Inflammatory macrophage treated with lipopolysaccharide for 1 hour (primary cell): ENCODE results near the gene ZCCHC8.
A peak's percentile ranks its signal among the peaks of the same experiment; 100 is the strongest.

ENCODE experiments used
- DNase-seq, 2 donors: peaks; one replicate each; pipeline ENCODE4 v3.0.0-alpha.2; 2020 to 2022

Gene ZCCHC8

DNA sequence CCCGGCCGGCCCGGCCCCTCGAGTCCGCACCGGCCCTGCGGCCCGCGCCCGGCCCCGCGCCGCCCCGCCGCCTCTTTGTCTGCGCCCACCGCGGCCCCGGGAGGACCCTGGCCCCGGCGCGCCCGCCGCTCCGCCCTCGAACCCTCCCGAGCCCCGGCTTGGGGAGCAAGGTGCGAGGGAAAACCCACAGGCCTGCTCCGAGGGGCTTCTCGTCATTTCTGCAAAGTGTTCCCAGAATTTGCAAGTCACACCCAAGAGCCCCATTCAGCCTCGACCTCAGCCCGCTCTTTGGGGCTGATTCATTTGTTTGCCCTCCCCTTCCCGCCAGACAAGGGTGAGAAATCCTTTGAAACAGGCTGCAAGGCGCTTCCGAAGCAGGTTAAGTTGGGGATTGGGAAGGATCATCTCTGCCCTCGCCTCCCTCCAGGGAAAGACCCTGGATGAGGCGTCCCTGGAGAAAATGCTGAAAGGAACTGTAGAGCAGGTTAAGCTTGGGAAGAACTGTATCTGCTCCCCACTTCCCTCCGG lies 77.9 kb downstream of the ZCCHC8 start:
- peak in 1 of 2 donors; percentile 21 for DNase-seq

DNA sequence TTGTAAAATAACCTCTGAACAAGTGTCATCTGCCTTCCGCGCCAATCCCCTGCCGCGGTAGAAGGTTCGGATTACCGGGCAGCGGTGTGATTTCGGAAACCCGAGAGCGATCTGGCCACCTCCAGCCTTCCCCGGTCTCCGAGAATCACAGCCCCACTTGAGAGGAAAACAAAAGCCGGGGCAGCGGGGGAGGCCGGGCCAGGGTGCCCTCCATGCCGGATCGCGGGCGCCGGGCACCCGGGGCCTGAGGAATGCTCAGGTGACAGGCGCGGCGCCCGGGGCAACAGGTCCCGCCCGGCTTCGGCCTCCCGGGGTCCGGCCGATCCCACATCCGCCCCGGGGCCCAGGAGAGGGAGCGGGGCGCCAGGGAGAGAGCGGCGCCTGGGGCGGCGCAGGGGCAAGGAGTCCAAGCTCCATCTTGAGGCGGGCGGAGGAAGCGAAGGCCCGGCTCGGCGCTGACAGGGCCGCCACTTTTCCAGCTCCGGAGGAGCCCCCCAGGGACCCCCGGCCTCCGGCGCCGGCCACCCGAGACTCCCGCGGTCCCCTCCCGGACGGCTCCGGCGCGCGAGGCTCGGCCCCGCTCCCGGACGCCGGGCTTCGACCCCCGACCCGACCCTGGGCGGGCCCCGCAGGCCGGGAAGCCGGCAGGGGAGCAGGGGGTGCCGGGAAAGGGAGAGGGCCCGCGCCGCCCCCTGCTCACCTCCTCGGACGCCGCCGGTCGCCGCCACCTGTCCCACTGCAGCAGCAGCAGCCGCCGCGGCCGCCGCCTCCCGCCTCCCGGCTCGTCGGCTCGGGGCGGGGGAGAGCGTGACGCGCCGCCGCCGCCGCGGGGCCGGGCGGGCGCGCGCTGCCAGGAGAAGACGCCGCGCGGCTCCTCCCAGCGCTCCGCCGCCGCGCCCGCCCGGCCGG lies 78.7 kb downstream of the ZCCHC8 start, which contains the start of gene CLIP1:
Gene CLIP1, minus strand, starts transcription at position 849 of the 909 bp plus-strand sequence. CDS start 42,217 bp downstream, outside the sequence.
- peak; percentile 48 to 49 for DNase-seq
